SK-N-SH (cell line): ENCODE data around the gene LIN7A. TPM values are rescaled to one million over a fixed set of nuclear protein-coding genes. Genes with fewer than 3 reads are reported as not detected.

Experiments used
- CTCF ChIA-PET: fragments of 300-600, 350-600 bp; formaldehyde crosslinking; extraction: SDS; loops from one replicate; lab custom pipeline; 2021; lab: Yijun Ruan, JAX
- POLR2A ChIA-PET: fragments of 350-600 bp; sonication (Branson Sonifier 250); formaldehyde crosslinking; extraction: SDS; loops from one replicate; lab custom pipeline; 2020; ENCODE audit warnings: antibody characterized with exemption, inconsistent platforms; lab: Yijun Ruan, JAX
- DNase-seq: peaks from one replicate; pipeline ENCODE4 v3.0.0; 2012
- H2AFZ ChIP-seq: fragments of 200-600 bp; sonication (generic); 2 replicates; pipeline ENCODE4 v1.8.1; 2016; ENCODE audit warnings: antibody characterized with exemption, mild to moderate bottlenecking, low read depth
- H3F3A ChIP-seq: fragments of 200-600 bp; sonication (generic); replicated peaks from 2 replicates; pipeline ENCODE3; 2016; ENCODE audit warnings: antibody characterized with exemption, mild to moderate bottlenecking; ENCODE audit not compliant: insufficient read depth
- H3K27ac ChIP-seq, 2 experiments: fragments of 200-500 bp in 1 of 2; fragments of 200-600 bp in 1 of 2; sonication (Bioruptor generic) in 1 of 2; sonication (generic), shearing (Covaris generic) in 1 of 2; 2 replicates each; pipeline versions ENCODE4 v1.5.1 to v1.6.1; 2014 to 2016; ENCODE audit warnings: low read depth in 2 of 2, inconsistent platforms in 1 of 2, low read length in 1 of 2, mild to moderate bottlenecking in 1 of 2, mixed read lengths in 1 of 2
- H3K27me3 ChIP-seq: fragments of 200-600 bp; sonication (generic), shearing (Covaris generic); 2 replicates; pipeline ENCODE4 v1.6.1; 2016; ENCODE audit warnings: mixed run types; ENCODE audit not compliant: insufficient read depth
- H3K36me3 ChIP-seq, 2 experiments: fragments of 200-500 bp in 1 of 2; fragments of 200-600 bp in 1 of 2; sonication (Bioruptor generic) in 1 of 2; sonication (generic) in 1 of 2; replicated peaks in 1 of 2; 2 replicates each; pipeline versions ENCODE3 to v1.5.1; 2014 to 2016; ENCODE audit warnings: low read length in 1 of 2, mild to moderate bottlenecking in 1 of 2; ENCODE audit not compliant: insufficient read depth in 2 of 2, control insufficient read depth in 1 of 2
- H3K4me1 ChIP-seq, 2 experiments: fragments of 200-500 bp in 1 of 2; fragments of 200-600 bp in 1 of 2; sonication (Bioruptor generic) in 1 of 2; sonication (generic), shearing (Covaris generic) in 1 of 2; 2 replicates each; pipeline versions ENCODE4 v1.5.1 to v1.6.1; 2014 to 2016; ENCODE audit warnings: low read depth in 1 of 2, low read length in 1 of 2, mixed run types in 1 of 2; ENCODE audit not compliant: insufficient read depth in 2 of 2, control insufficient read depth in 1 of 2
- H3K4me2 ChIP-seq: fragments of 200-600 bp; sonication (generic), shearing (Covaris generic); 2 replicates; pipeline ENCODE4 v1.6.1; 2017; ENCODE audit warnings: mixed run types
- H3K4me3 ChIP-seq, 2 experiments: fragments of 200-500 bp in 1 of 2; fragments of 200-600 bp in 1 of 2; sonication (Bioruptor generic) in 1 of 2; sonication (generic), shearing (Covaris generic) in 1 of 2; 2 replicates each; pipeline versions ENCODE4 v1.5.1 to v1.8.1; 2014 to 2016; ENCODE audit warnings: low read depth in 2 of 2, inconsistent platforms in 1 of 2, low read length in 1 of 2, mild to moderate bottlenecking in 1 of 2, mixed read lengths in 1 of 2, moderate library complexity in 1 of 2
- H3K79me2 ChIP-seq: fragments of 200-600 bp; sonication (generic); 2 replicates; pipeline ENCODE4 v1.8.1; 2017; ENCODE audit warnings: mild to moderate bottlenecking; ENCODE audit not compliant: insufficient read depth
- H3K9ac ChIP-seq: fragments of 200-600 bp; sonication (generic); 2 replicates; pipeline ENCODE4 v1.6.1; 2017; ENCODE audit warnings: mixed run types
- H3K9me2 ChIP-seq: fragments of 200-600 bp; sonication (generic); 2 replicates; pipeline ENCODE4 v1.6.1; 2017; ENCODE audit warnings: mixed run types
- H3K9me3 ChIP-seq: fragments of 200-600 bp; sonication (generic); 2 replicates; pipeline ENCODE4 v1.6.1; 2017; ENCODE audit warnings: mixed run types, mild to moderate bottlenecking, moderate library complexity
- H4K20me1 ChIP-seq: fragments of 200-600 bp; sonication (generic); 2 replicates; pipeline ENCODE4 v1.6.1; 2017; ENCODE audit warnings: mild to moderate bottlenecking, mixed run types; ENCODE audit not compliant: insufficient read depth
- CHD2 ChIP-seq: fragments of 150-350 bp; IDR thresholded peaks from 2 replicates; pipeline ENCODE4 v1.6.1; 2018; ENCODE audit warnings: low read length; ENCODE audit not compliant: partially characterized antibody
- EZH2phosphoT487 ChIP-seq: fragments of 200-600 bp; sonication (generic); IDR thresholded peaks from 2 replicates; pipeline ENCODE4 v1.6.1; 2017; ENCODE audit warnings: low read depth, mixed run types, mild to moderate bottlenecking, antibody characterized with exemption, moderate library complexity, borderline replicate concordance
- FOXM1 ChIP-seq: IDR thresholded peaks from 2 replicates; pipeline ENCODE4 v1.4.0; 2012; ENCODE audit warnings: low read depth, mild to moderate bottlenecking
- GATA2 ChIP-seq: sonication (generic); formaldehyde crosslinking; IDR thresholded peaks from 2 replicates; pipeline ENCODE4 v1.5.0; 2020; ENCODE audit warnings: mild to moderate bottlenecking, missing genetic modification reagents
- JUND ChIP-seq: IDR thresholded peaks from 2 replicates; pipeline ENCODE4 v1.4.0; 2012
- MEF2A ChIP-seq: IDR thresholded peaks from 2 replicates; pipeline ENCODE4 v1.4.0; 2012; ENCODE audit warnings: low read depth, borderline replicate concordance
- MXI1 ChIP-seq: IDR thresholded peaks from 2 replicates; pipeline ENCODE4 v1.6.1; 2012; ENCODE audit warnings: mild to moderate bottlenecking, low read depth, low read length, improper control_type of control experiment
- POLR2AphosphoS5 ChIP-seq: IDR thresholded peaks from 2 replicates; pipeline ENCODE4 v1.6.1; 2012; ENCODE audit warnings: low read depth, low read length
- RCOR1 ChIP-seq: fragments of 150-350 bp; IDR thresholded peaks from 2 replicates; pipeline ENCODE4 v1.6.1; 2017; ENCODE audit warnings: antibody characterized with exemption, low read length
- RFX5 ChIP-seq: IDR thresholded peaks from 2 replicates; pipeline ENCODE4 v1.6.1; 2012; ENCODE audit warnings: mild to moderate bottlenecking, improper control_type of control experiment, low read length
- RXRA ChIP-seq: IDR thresholded peaks from 2 replicates; pipeline ENCODE4 v1.4.0; 2012; ENCODE audit warnings: low read depth, mild to moderate bottlenecking, borderline replicate concordance
- SMC3 ChIP-seq: IDR thresholded peaks from 2 replicates; pipeline ENCODE4 v1.6.1; 2012; ENCODE audit warnings: low read depth, low read length, improper control_type of control experiment
- TCF12 ChIP-seq: IDR thresholded peaks from 2 replicates; pipeline ENCODE4 v1.4.0; 2012
- TEAD4 ChIP-seq: IDR thresholded peaks from 2 replicates; pipeline ENCODE4 v1.4.0; 2012; ENCODE audit warnings: mild to moderate bottlenecking, borderline replicate concordance; ENCODE audit not compliant: insufficient read depth
- YY1 ChIP-seq: IDR thresholded peaks from 2 replicates; pipeline ENCODE4 v1.4.0; 2012; ENCODE audit warnings: low read depth, mild to moderate bottlenecking
- WGBS: methylation state at CpG from one replicate; pipeline ENCODE4 v1.1.6; 2017; ENCODE audit warnings: low lambda C conversion rate; 5-methylcytosine and 5-hydroxymethylcytosine counted together
- polyA plus RNA-seq, 3 experiments: library from polyadenylated mRNA; depleted of rRNA; stranded (reverse); fragments of >200 nt; gene quantifications; 2 replicates each; pipeline ENCODE4 v1.2.3, GENCODE V29; 2012
- TF ChIP-seq, protein P1 (sequence below): IDR thresholded peaks from 2 replicates; pipeline ENCODE4; 2012
- TF ChIP-seq, protein P2 (sequence below): IDR thresholded peaks from 2 replicates; pipeline ENCODE4 v1.6.1; 2012; ENCODE audit warnings: mild to moderate bottlenecking, low read depth, low read length, moderate library complexity
- TF ChIP-seq, protein P3 (sequence below): fragments of 200-600 bp; sonication (generic); IDR thresholded peaks from 2 replicates; pipeline ENCODE4 v1.6.1; 2017; ENCODE audit warnings: antibody characterized with exemption, mild to moderate bottlenecking, moderate library complexity

The LIN7A gene
- polyA plus RNA-seq, 1 of the 3 experiments (the other 2 are of a cell fraction) = not detected

DNA sequence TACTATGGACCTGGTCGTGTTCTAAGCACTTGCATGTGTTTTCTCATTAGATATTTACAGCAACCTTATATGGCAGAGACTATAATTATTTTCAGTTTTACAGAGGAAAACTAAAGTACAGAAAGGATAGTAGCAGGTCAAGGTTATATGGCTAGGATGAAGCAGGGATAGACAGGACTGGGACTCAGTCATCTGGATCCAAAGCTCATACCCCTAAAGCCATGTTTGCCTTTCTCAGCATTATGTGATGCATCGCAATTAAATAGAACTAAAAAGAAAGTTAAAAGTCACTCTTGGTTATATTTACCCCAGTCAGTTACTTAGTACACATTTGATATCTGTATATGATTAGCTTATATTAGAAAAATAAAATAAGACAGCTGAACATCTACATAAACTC is 13.3 kb downstream of the LIN7A start:
- Histone ChIP-seq H3K27ac (no peak overlapping the region), H3K36me3 (no peaks in the 10 kb centered on the region), H3K9me3 (no peaks in the 10 kb centered on the region), H3K79me2 (no peaks in the 10 kb centered on the region), H3K27me3 (no peaks in the 10 kb centered on the region; the same call in 1 of the 2 replicates), H4K20me1 (no peaks in the 10 kb centered on the region), H3K4me2 (no peak overlapping the region), H3K4me3 (no peak overlapping the region), H2AFZ (no peak overlapping the region), H3F3A (no peaks in the 10 kb centered on the region), H3K9ac (no peak overlapping the region), H3K4me1 (no peaks in the 10 kb centered on the region), H3K9me2 (no peaks in the 10 kb centered on the region)
- 6% methylated on average over 2 of the region's 2 CpGs for WGBS
- DNase-seq = no peak
- TF ChIP-seq GATA2 (CRISPR knock-in tag) (no peak), SMC3 (no peak), RCOR1 (no peak), TEAD4 (no peak), EZH2phosphoT487 (no peak), RXRA (no peak), POLR2AphosphoS5 (no peak), FOXM1 (no peak), JUND (no peak), TCF12 (no peak), RFX5 (no peak), MEF2A (no peak), MXI1 (no peak), CHD2 (no peak), YY1 (no peak)
- TF ChIP-seq, protein P1, sequence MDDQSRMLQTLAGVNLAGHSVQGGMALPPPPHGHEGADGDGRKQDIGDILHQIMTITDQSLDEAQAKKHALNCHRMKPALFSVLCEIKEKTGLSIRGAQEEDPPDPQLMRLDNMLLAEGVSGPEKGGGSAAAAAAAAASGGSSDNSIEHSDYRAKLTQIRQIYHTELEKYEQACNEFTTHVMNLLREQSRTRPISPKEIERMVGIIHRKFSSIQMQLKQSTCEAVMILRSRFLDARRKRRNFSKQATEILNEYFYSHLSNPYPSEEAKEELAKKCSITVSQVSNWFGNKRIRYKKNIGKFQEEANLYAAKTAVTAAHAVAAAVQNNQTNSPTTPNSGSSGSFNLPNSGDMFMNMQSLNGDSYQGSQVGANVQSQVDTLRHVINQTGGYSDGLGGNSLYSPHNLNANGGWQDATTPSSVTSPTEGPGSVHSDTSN = no peak
- TF ChIP-seq, protein P2, sequence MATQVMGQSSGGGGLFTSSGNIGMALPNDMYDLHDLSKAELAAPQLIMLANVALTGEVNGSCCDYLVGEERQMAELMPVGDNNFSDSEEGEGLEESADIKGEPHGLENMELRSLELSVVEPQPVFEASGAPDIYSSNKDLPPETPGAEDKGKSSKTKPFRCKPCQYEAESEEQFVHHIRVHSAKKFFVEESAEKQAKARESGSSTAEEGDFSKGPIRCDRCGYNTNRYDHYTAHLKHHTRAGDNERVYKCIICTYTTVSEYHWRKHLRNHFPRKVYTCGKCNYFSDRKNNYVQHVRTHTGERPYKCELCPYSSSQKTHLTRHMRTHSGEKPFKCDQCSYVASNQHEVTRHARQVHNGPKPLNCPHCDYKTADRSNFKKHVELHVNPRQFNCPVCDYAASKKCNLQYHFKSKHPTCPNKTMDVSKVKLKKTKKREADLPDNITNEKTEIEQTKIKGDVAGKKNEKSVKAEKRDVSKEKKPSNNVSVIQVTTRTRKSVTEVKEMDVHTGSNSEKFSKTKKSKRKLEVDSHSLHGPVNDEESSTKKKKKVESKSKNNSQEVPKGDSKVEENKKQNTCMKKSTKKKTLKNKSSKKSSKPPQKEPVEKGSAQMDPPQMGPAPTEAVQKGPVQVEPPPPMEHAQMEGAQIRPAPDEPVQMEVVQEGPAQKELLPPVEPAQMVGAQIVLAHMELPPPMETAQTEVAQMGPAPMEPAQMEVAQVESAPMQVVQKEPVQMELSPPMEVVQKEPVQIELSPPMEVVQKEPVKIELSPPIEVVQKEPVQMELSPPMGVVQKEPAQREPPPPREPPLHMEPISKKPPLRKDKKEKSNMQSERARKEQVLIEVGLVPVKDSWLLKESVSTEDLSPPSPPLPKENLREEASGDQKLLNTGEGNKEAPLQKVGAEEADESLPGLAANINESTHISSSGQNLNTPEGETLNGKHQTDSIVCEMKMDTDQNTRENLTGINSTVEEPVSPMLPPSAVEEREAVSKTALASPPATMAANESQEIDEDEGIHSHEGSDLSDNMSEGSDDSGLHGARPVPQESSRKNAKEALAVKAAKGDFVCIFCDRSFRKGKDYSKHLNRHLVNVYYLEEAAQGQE = no peak
- TF ChIP-seq, protein P3, sequence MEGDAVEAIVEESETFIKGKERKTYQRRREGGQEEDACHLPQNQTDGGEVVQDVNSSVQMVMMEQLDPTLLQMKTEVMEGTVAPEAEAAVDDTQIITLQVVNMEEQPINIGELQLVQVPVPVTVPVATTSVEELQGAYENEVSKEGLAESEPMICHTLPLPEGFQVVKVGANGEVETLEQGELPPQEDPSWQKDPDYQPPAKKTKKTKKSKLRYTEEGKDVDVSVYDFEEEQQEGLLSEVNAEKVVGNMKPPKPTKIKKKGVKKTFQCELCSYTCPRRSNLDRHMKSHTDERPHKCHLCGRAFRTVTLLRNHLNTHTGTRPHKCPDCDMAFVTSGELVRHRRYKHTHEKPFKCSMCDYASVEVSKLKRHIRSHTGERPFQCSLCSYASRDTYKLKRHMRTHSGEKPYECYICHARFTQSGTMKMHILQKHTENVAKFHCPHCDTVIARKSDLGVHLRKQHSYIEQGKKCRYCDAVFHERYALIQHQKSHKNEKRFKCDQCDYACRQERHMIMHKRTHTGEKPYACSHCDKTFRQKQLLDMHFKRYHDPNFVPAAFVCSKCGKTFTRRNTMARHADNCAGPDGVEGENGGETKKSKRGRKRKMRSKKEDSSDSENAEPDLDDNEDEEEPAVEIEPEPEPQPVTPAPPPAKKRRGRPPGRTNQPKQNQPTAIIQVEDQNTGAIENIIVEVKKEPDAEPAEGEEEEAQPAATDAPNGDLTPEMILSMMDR = no peak
- POLR2A ChIA-PET = no interaction called here
- CTCF ChIA-PET = no interaction called here
